Measurements from ENCODE around the gene ZNF319.

GRCh38 chr16:58034128-58034685, 33.7 kb upstream of the ZNF319 start:
- TF ChIP-seq, protein P1, sequence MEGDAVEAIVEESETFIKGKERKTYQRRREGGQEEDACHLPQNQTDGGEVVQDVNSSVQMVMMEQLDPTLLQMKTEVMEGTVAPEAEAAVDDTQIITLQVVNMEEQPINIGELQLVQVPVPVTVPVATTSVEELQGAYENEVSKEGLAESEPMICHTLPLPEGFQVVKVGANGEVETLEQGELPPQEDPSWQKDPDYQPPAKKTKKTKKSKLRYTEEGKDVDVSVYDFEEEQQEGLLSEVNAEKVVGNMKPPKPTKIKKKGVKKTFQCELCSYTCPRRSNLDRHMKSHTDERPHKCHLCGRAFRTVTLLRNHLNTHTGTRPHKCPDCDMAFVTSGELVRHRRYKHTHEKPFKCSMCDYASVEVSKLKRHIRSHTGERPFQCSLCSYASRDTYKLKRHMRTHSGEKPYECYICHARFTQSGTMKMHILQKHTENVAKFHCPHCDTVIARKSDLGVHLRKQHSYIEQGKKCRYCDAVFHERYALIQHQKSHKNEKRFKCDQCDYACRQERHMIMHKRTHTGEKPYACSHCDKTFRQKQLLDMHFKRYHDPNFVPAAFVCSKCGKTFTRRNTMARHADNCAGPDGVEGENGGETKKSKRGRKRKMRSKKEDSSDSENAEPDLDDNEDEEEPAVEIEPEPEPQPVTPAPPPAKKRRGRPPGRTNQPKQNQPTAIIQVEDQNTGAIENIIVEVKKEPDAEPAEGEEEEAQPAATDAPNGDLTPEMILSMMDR (IDR thresholded peaks at IDR 0.05; ENCODE audit: control extremely low read depth in 1 of 3, insufficient read depth in 1 of 3, low read depth in 1 of 3, low read length in 3 of 3): no peak
- no peak for TF ChIP-seq KDM5A (IDR thresholded peaks at IDR 0.05; ENCODE audit: low read length)
- no peak for TF ChIP-seq RXRA (IDR thresholded peaks at IDR 0.05; ENCODE audit: insufficient read depth, low read depth, low read length)
- TF ChIP-seq POLR2AphosphoS5 (IDR thresholded peaks at IDR 0.05; ENCODE audit: low read depth, low read length): no peak
- TF ChIP-seq TEAD4 (IDR thresholded peaks at IDR 0.05; ENCODE audit: low read depth, low read length): no peak
